ENCODE results near the gene SMIM38.

SMIM38 gene

GRCh38 chr11:69157822-69158231, 2.1 kb downstream of the SMIM38 start:
- no peak for DNase-seq (ENCODE audit: insufficient read length, low spot score)
- FAIRE-seq = no peak

GRCh38 chr11:69158301-69159149, 2.8 kb downstream of the SMIM38 start:
- FAIRE-seq (no peak), DNase-seq (ENCODE audit: insufficient read length, low spot score) (no peak)

GRCh38 chr11:69159150-69159852, 3.6 kb downstream of the SMIM38 start:
- DNase-seq (ENCODE audit: insufficient read length, low spot score) = no peak
- FAIRE-seq = no peak

GRCh38 chr11:69160296-69161116, 4.8 kb downstream of the SMIM38 start:
- no peak for FAIRE-seq

GRCh38 chr11:69161117-69161407, 5.3 kb downstream of the SMIM38 start:
- no peak for DNase-seq (ENCODE audit: insufficient read length, low spot score)
- no peak for FAIRE-seq

More at GRCh38 chr11:69160296-69161116, 4.8 kb downstream of the SMIM38 start:
- no peak for DNase-seq (ENCODE audit: insufficient read length, low spot score)

GRCh38 chr11:69162505-69162904, 6.8 kb downstream of the SMIM38 start:
- no peak for DNase-seq (ENCODE audit: insufficient read length, low spot score)
- FAIRE-seq = no peak

- no peak for DNase-seq (ENCODE audit: insufficient read length, low spot score)
- FAIRE-seq = no peak
Measured at GRCh38 chr11:69163842-69164241, 8.1 kb downstream of the SMIM38 start.

GRCh38 chr11:69164824-69165223, 9.1 kb downstream of the SMIM38 start:
- DNase-seq (ENCODE audit: insufficient read length, low spot score) = no peak
- FAIRE-seq = no peak

- no peak for DNase-seq (ENCODE audit: insufficient read length, low spot score)
- FAIRE-seq = no peak
Measured at GRCh38 chr11:69165775-69166174, 10.0 kb downstream of the SMIM38 start.

- DNase-seq (ENCODE audit: insufficient read length, low spot score) (peak; percentile 90), FAIRE-seq (peak; percentile 49)
Measured at GRCh38 chr11:69166218-69167115, 10.7 kb downstream of the SMIM38 start.

- no peak for FAIRE-seq
Measured at GRCh38 chr11:69167130-69167915, 11.6 kb downstream of the SMIM38 start.

GRCh38 chr11:69167916-69168691, 12.4 kb downstream of the SMIM38 start:
- DNase-seq (ENCODE audit: insufficient read length, low spot score) = no peak
- no peak for FAIRE-seq

More at GRCh38 chr11:69167130-69167915, 11.6 kb downstream of the SMIM38 start:
- no peak for DNase-seq (ENCODE audit: insufficient read length, low spot score)

- DNase-seq (ENCODE audit: insufficient read length, low spot score) (no peak), FAIRE-seq (no peak)
Measured at GRCh38 chr11:69169479-69169878, 13.7 kb downstream of the SMIM38 start.

GRCh38 chr11:69170704-69171103, 15.0 kb downstream of the SMIM38 start:
- DNase-seq (ENCODE audit: insufficient read length, low spot score) (no peak), FAIRE-seq (no peak)

- FAIRE-seq (peak; percentile 13), DNase-seq (ENCODE audit: insufficient read length, low spot score) (no peak)
Measured at GRCh38 chr11:69171476-69172240, 15.9 kb downstream of the SMIM38 start.

- peak; percentile 38 for FAIRE-seq
Measured at GRCh38 chr11:69172674-69173073, 16.9 kb downstream of the SMIM38 start.

GRCh38 chr11:69173331-69173730, 17.6 kb downstream of the SMIM38 start:
- DNase-seq (ENCODE audit: insufficient read length, low spot score) = no peak
- no peak for FAIRE-seq

More at GRCh38 chr11:69172674-69173073, 16.9 kb downstream of the SMIM38 start:
- no peak for DNase-seq (ENCODE audit: insufficient read length, low spot score)
